GM19372 (cell line): ENCODE data around the gene BMP7.
"Not testable (repeated sequence)": the region's sequence is repeated elsewhere in the genome, so short reads cannot be mapped to it uniquely, and the experiment has no call there.

Experiments
- ATAC-seq: cut with Tn5 transposase; IDR thresholded peaks from one replicate; pipeline ENCODE4 v1.9.1; 2021; ENCODE audit warnings: mild to moderate bottlenecking, low read depth, moderate library complexity; ENCODE audit not compliant: unreplicated experiment

The BMP7 gene

DNA sequence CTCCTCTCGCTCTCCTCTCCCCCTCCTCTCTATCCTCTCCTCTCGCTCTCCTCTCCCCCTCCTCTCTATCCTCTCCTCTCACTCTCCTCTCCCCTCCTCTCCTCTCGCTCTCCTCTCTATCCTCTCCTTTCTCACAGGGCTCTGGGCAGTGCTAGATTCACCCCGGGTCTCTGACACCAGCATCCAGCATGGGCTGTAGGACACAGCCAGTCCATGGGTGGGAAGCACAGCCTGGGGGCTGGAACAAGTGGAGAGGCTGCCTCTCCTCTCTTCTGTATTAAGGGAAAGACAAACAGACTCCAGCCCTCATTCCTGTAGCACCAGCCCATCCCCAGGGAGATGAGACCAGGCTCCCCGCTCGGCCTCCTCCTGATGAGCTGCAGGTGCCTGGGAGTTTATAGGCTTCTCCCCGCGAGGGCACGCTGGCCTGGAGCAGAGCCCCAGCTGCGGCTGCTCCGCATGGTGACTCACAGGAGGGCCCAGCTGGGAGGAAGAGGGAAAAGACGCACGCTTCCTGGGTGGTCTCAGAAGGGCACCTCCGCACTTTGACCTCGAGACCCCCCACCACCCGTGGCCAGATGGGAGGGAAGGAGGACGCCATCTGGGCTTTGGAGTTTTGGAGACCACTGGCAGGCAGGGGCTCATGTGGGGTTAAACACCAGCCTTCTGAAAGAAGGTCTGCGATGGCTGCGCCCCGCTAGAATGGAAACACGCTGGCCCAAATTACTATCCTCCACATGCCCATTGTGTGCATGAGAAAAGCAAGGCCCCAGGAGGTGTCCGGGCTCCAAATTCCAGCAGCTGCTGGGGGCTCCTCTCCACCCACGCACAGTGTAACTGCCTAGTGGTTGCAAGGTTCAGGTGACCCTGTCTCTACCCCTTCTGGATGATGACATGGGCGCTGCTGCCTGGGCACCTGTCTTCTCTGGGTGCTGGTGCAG, 68.0 kb downstream of the BMP7 start:
- no peak for ATAC-seq

DNA sequence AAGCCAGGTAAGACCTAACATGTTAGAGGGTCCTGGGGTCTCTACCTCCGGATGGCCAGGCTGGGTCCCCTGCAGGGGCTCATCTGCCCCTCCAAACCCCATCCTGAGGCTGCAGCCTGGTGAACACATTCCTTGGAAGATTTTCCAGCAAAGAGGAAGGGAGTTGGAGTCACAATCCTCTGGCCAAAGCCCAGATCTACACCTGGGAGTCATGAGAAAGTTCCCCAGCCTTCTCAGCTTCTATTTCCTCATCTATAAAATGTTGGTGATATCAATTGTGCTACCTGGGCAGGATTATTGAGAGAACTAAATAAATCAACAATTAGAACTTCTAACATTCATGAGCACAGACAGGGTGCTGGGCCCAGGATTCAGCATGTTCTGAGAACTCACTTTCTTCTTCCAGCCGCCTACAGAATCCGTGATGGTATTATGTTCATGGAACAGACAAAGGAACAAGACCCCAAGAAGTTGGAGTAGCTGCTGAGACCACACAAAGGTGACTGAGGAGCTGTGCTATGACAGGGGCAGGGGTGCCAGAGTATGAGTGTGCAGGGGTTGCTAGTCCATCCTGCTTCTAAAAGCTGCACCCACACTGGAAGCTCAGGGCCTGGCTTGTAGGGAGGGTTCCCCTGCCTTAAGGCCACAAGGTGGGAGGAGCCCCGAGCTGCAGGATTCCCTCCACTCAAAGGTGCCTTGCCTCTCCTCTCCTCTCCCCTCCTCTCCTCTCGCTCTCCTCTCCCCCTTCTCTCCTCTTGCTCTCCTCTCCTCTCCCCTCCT, 68.9 kb downstream of the BMP7 start:
- no peak for ATAC-seq

DNA sequence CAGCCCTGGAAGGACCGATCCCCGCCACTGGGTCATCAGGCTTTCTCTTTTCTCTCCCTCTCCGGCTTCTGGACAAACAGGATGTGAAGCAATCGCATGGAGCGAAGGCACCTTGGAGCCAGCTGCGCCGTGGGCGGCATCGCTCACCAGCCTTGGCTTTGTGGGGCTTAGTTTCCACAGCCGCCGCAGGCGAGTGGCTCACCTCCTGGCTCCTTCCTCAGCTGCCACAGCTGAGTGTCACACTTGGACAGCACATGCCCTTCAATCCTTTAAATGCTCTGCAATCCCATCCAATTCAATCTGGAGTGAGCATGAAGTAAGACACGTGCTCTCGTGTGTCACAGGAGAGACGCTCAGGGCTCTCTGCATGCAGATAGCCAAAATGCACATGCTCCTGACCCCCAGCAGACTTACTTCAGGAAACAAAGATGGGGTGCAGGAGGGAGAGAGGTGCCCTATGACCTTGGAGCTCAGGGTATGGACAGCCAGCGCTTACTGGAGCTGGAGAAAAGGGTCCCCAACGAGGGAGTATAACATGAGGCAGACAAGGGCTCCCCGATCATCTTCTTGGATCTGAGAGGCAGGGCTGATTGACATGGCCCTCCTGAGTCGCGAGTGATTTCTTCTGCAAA, 70.9 kb downstream of the BMP7 start:
- no peak for ATAC-seq

- no peak for ATAC-seq
Measured at GRCh38 chr20:57195023-57195422, 71.4 kb downstream of the BMP7 start.

DNA sequence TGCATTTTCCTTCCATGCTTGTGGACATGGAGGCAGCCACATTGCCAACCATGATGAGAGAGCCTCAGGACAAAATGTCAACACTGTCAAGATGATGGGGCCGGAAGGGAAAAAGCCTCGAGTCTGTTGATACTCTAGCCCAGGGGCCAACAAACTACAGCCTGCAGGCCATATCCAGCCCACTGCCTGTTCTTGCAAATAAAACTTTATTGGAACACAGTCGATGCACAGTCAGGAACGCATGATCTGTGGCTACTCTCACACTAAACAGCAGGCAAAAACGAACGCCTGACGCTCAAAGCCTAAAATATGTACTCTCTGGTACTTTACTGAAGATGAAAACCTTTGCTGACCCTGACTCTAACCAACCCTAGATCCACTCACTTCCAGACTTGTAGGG, 72.3 kb downstream of the BMP7 start:
- no peak for ATAC-seq

GRCh38 chr20:57193094-57193493, 73.3 kb downstream of the BMP7 start:
- no peak for ATAC-seq

DNA sequence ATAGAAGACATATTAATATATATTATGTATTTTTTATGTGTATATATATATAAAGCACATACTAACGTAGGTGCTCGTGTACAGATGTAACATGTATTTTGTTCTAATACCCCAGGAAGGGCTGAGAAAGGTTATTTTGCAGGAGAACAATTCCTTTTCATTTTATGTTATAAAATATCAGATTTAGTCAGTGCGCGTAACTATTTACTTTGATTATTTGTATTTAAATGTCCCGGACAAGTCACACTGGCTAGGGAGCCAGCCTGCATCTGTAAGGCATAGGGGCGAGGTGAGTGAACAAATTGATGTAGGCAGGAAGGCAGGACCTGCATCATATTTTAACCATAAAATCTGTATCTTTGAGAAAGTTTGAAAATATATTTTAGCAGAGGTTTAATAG, 74.1 kb downstream of the BMP7 start:
- no peak for ATAC-seq

GRCh38 chr20:57191265-57191638, 75.2 kb downstream of the BMP7 start:
- not testable (repeated sequence) for ATAC-seq

- ATAC-seq: no peak
Measured at GRCh38 chr20:57190536-57191264, 75.7 kb downstream of the BMP7 start.

DNA sequence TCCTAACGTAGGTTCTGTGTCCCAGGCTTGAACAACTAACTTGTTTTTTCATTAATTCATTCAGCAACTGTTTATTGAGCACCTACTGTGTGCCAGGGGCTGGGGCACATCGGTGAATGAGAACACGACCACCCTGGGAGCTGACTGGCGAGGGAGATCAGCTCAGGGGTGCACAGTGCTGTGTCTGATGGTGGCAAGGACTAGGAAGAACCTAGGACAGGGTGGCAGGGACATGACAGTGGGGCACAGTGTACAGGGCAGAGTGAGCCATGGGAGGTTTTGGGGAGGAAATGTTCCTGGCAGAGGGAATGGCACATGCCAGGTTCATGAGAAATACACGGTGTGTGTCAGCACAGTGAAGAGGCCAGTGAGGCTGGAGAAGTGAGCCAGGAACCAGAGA, 76.7 kb downstream of the BMP7 start:
- ATAC-seq: no peak

DNA sequence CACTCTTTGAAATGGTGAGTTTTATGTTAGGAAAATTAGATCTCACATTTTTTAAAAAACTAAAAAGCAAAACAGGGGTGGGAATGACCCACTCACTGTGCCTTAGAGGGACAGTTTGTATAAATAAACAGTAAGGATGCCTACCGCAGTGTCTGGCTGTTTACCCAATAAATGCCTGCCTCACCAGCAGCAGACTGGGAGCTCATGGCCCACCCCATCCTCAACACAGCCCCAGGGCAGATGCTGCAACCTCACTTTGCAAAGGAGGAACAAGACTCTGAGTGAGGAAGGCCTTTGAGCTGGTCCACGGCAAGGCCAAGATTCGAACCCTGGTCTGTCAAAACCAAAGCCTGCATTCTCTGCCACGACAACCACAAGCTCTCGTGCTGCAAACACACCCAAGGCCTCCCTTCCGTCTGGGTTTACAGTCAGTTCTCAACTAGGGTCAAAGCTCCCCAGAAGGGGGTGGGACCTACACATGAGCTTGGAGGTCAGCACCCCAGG, 77.8 kb downstream of the BMP7 start:
- no peak for ATAC-seq

- ATAC-seq: no peak
Measured at GRCh38 chr20:57188056-57188455, 78.4 kb downstream of the BMP7 start.

- no peak for ATAC-seq
Measured at GRCh38 chr20:57187068-57187634, 79.3 kb downstream of the BMP7 start.

GRCh38 chr20:57186192-57186591, 80.2 kb downstream of the BMP7 start:
- no peak for ATAC-seq

DNA sequence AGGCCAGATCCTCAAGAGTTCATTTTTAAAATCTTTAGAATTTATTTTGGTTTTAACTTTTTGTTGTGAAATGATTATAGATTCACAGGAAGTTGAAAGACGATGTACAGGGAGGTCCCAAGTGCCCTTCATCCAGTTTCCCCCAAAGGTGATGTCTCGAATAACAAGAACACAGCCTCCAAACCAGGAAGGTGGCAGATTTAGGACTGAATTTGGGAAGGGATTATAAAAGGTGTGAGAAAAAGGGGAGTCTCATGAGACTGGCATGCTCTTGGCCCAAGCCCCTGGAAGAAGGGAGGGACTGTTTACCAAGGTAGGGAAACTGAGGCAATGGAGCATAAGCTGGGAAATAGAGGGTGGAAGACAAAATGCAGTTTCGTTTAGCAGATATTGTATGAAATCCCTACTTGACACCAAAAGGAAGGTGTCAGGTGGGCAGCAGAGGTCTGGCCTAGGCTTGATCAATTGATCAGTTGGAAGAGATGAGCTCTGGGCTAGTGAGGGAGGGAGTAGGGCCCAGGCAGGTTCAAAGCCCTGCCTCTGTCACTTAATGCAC, 81.2 kb downstream of the BMP7 start:
- ATAC-seq: no peak

- no peak for ATAC-seq
Measured at GRCh38 chr20:57183457-57184009, 82.9 kb downstream of the BMP7 start.

DNA sequence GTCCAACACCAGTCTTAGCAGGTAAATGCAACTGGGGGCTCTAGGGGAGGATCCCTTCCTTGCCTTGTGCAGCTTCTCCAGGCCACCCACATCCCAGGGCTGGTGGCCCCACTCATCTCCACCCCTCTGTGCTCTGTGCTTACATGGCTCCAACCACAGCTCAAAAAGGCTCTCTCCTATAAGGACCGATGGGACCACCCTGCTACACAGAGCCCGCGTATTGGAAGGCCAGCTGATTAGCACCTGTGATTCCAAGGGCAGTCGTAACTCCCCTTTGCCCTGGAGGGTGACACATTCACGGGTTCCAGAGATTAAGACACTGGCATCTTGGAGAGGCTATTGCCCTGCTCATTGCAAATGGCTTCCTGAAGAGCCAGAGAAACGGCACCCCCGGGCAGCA, 84.8 kb downstream of the BMP7 start:
- no peak for ATAC-seq

DNA sequence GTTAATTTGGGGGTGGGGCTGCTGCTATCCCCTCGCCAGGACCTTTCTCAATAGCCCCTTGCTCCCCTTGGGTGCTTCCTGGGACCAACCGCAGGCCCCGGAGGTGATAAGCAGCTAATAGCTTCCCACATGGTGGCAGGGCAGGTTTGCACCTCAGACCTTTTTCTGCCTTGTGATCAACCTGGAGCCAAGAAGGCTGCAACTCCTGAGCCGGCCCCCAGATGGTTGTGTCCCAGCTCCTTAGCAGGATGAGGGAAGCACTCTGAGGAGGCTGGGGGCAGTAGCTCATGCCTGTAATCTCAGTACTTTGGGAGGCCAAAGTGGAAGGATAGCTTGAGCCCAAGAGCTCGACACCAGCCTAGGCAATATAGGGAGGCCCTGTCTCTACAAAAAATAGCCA, 85.5 kb downstream of the BMP7 start:
- ATAC-seq: no peak

DNA sequence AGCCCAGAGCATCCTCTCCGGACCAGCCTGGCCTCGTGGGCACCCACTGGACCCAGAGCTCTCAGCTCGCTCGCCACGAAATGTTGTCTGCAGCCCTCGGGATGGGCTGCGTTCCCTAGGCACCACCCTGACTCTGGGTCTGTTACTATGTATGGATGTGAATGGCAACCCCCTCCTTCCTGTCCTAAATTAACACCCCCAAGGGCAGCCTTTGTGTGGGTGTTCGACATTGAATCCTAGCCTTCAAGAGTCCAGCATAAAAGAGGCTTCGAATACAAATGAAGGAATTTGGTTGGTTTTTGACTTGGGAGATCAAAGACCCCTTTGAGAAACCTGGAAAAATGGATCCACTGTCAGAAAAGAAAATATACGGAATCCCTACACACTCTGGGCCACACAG, 86.1 kb downstream of the BMP7 start:
- no peak for ATAC-seq
